GM18951 (cell line): ENCODE results near the gene NLRC4.

Source experiments
- POLR2A ChIP-seq: IDR thresholded peaks from 4 replicates; pipeline ENCODE4 v1.6.1; 2011; ENCODE audit warnings: mild to moderate bottlenecking; ENCODE audit not compliant: insufficient read length, insufficient read depth; ENCODE audit errors: extremely low read depth
- in situ Hi-C: fragments of 300-500 bp; cut with MboI; formaldehyde crosslinking; loops from one replicate; pipeline ENCODE4 v1.12.0; 2022; ENCODE audit warnings: low sequenced_read_pairs, mixed read lengths, inconsistent platforms; ENCODE audit not compliant: unreplicated experiment

NLRC4 gene

GRCh38 chr2:32272279-32272678 lies 7.6 kb upstream of the NLRC4 start:
- in situ Hi-C loops: no loop called here

GRCh38 chr2:32271063-32271462 lies 6.4 kb upstream of the NLRC4 start:
- in situ Hi-C loops: no loop called here
- no peak for TF ChIP-seq POLR2A

More at GRCh38 chr2:32272279-32272678, 7.6 kb upstream of the NLRC4 start:
- TF ChIP-seq POLR2A: no peak

- no peak for TF ChIP-seq POLR2A
- in situ Hi-C loops: no loop called here
Observed at GRCh38 chr2:32262105-32262504, 2.6 kb downstream of the NLRC4 start.

- in situ Hi-C loops: no loop called here
- TF ChIP-seq POLR2A: no peak
Observed at GRCh38 chr2:32260376-32260775, 4.3 kb downstream of the NLRC4 start.

GRCh38 chr2:32258242-32258641 lies 6.4 kb downstream of the NLRC4 start:
- TF ChIP-seq POLR2A: no peak
- in situ Hi-C loops: no loop called here

- no peak for TF ChIP-seq POLR2A
- in situ Hi-C loops: no loop called here
Observed at GRCh38 chr2:32250290-32250689, 14.4 kb downstream of the NLRC4 start.

- in situ Hi-C loops: no loop called here
- TF ChIP-seq POLR2A: no peak
Observed at GRCh38 chr2:32249731-32250236, 14.9 kb downstream of the NLRC4 start.

- no peak for TF ChIP-seq POLR2A
- in situ Hi-C loops: no loop called here
Observed at GRCh38 chr2:32248299-32248698, 16.4 kb downstream of the NLRC4 start.

GRCh38 chr2:32246911-32247310 lies 17.8 kb downstream of the NLRC4 start:
- no peak for TF ChIP-seq POLR2A
- in situ Hi-C loops: no loop called here

GRCh38 chr2:32242331-32242730 lies 22.4 kb downstream of the NLRC4 start:
- in situ Hi-C loops: no loop called here
- no peak for TF ChIP-seq POLR2A

GRCh38 chr2:32237996-32238395 lies 26.7 kb downstream of the NLRC4 start:
- TF ChIP-seq POLR2A: no peak
- in situ Hi-C loops: no loop called here

GRCh38 chr2:32237488-32237887 lies 27.2 kb downstream of the NLRC4 start:
- in situ Hi-C loops: no loop called here
- no peak for TF ChIP-seq POLR2A

- no peak for TF ChIP-seq POLR2A
- in situ Hi-C loops: no loop called here
Observed at GRCh38 chr2:32235315-32235714, 29.4 kb downstream of the NLRC4 start.

- no peak for TF ChIP-seq POLR2A
- in situ Hi-C loops: no loop called here
Observed at GRCh38 chr2:32231959-32232358, 32.7 kb downstream of the NLRC4 start.

- no peak for TF ChIP-seq POLR2A
- in situ Hi-C loops: no loop called here
Observed at GRCh38 chr2:32229635-32230034, 35.1 kb downstream of the NLRC4 start.
